ENCODE data around the gene NOL11.
"Not testable (repeated sequence)": the region's sequence is repeated elsewhere in the genome, so short reads cannot be mapped to it uniquely, and the experiment has no call there.

DNA sequence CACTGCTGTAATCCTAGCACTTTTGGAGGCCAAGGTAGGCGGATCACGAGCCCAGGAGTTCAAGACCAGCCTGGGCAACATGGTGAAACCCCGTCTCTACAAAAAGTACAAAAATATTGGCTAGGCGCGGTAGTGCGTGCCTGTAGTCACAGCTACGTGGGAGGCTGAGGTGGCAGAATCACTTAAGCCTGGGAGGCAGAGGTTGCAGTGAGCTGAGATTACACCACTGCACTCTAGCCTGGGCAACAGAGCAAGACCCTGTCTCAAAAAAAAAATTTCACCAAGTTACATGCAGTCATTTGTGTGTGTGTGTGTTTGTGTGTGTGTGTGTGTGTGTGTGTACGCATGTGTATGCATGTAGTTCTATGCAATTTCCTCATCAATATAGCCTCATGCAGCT is 14.9 kb upstream of the NOL11 start:
- TF ChIP-seq, protein P1, sequence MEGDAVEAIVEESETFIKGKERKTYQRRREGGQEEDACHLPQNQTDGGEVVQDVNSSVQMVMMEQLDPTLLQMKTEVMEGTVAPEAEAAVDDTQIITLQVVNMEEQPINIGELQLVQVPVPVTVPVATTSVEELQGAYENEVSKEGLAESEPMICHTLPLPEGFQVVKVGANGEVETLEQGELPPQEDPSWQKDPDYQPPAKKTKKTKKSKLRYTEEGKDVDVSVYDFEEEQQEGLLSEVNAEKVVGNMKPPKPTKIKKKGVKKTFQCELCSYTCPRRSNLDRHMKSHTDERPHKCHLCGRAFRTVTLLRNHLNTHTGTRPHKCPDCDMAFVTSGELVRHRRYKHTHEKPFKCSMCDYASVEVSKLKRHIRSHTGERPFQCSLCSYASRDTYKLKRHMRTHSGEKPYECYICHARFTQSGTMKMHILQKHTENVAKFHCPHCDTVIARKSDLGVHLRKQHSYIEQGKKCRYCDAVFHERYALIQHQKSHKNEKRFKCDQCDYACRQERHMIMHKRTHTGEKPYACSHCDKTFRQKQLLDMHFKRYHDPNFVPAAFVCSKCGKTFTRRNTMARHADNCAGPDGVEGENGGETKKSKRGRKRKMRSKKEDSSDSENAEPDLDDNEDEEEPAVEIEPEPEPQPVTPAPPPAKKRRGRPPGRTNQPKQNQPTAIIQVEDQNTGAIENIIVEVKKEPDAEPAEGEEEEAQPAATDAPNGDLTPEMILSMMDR (IDR thresholded peaks at IDR 0.05; ENCODE audit: extremely low read depth in 1 of 2, insufficient read depth in 1 of 2, low read depth in 1 of 2, low read length in 2 of 2): not testable (repeated sequence)
- TF ChIP-seq POLR2AphosphoS5 (IDR thresholded peaks at IDR 0.05; ENCODE audit: insufficient read depth, low read depth, low read length); FOS (IDR thresholded peaks at IDR 0.05; ENCODE audit: borderline replicate concordance, insufficient read depth, low read length): not testable (repeated sequence)
